GM23338 (cell line): Measurements from ENCODE around the gene ATP6V0A4. TPM values are rescaled to one million over a fixed set of nuclear protein-coding genes. Genes with fewer than 3 reads are reported as not detected.

Experiments used
- ATAC-seq: fragments of 200-7000 bp; cut with Tn5 transposase; 3 replicates; pipeline ENCODE4 v1.9.1; 2020
- DNase-seq: peaks from one replicate; pipeline ENCODE4 v3.0.0-alpha.2; 2015; ENCODE audit warnings: low spot score
- H2AFZ ChIP-seq: fragments of 200-600 bp; sonication (generic); 2 replicates; pipeline ENCODE4 v1.8.0; 2016; ENCODE audit warnings: antibody characterized with exemption, mild to moderate bottlenecking, moderate library complexity
- H3F3A ChIP-seq: fragments of 200-600 bp; sonication (generic); replicated peaks from 2 replicates; pipeline ENCODE4 v1.8.0; 2017; ENCODE audit warnings: antibody characterized with exemption, mixed run types, low read depth
- H3K27ac ChIP-seq: fragments of 200-600 bp; sonication (generic); 2 replicates; pipeline ENCODE4 v1.6.1; 2016; ENCODE audit warnings: low read depth
- H3K27me3 ChIP-seq: fragments of 200-600 bp; sonication (generic); 2 replicates; pipeline ENCODE4 v1.8.0; 2016; ENCODE audit warnings: mild to moderate bottlenecking, mixed run types, moderate library complexity; ENCODE audit not compliant: insufficient read depth
- H3K36me3 ChIP-seq: fragments of 200-600 bp; sonication (generic); 2 replicates; pipeline ENCODE4 v1.8.0; 2016; ENCODE audit warnings: mild to moderate bottlenecking; ENCODE audit not compliant: insufficient read depth
- H3K4me1 ChIP-seq: fragments of 200-600 bp; sonication (generic); 2 replicates; pipeline ENCODE4 v1.8.0; 2016; ENCODE audit warnings: mild to moderate bottlenecking, moderate library complexity; ENCODE audit not compliant: insufficient read depth
- H3K4me2 ChIP-seq: fragments of 200-600 bp; sonication (generic); 2 replicates; pipeline ENCODE4 v1.7.1; 2017; ENCODE audit warnings: mixed run types
- H3K4me3 ChIP-seq: fragments of 200-600 bp; sonication (generic); 2 replicates; pipeline ENCODE4 v1.6.1; 2016; ENCODE audit warnings: mixed run types
- H3K79me2 ChIP-seq: fragments of 200-600 bp; sonication (generic); replicated peaks from 2 replicates; pipeline ENCODE4 v1.8.0; 2017; ENCODE audit warnings: mild to moderate bottlenecking; ENCODE audit not compliant: insufficient read depth
- H3K9me2 ChIP-seq: fragments of 200-600 bp; sonication (generic); 2 replicates; pipeline ENCODE4 v1.8.0; 2017; ENCODE audit not compliant: insufficient read depth
- H4K20me1 ChIP-seq: fragments of 200-600 bp; sonication (generic); replicated peaks from 2 replicates; pipeline ENCODE4 v1.8.0; 2017; ENCODE audit warnings: mild to moderate bottlenecking; ENCODE audit not compliant: insufficient read depth
- H3K27ac Mint-ChIP-seq: 2 replicates; pipeline ENCODE4 v1.8.0; 2020; ENCODE audit warnings: inconsistent platforms, mild to moderate bottlenecking, moderate library complexity, mixed read lengths
- H3K27me3 Mint-ChIP-seq: 3 replicates; pipeline ENCODE4 v1.8.0; 2022; ENCODE audit warnings: low read depth, mild to moderate bottlenecking, moderate library complexity, mixed read lengths, inconsistent platforms; ENCODE audit not compliant: insufficient read depth, poor library complexity
- H3K36me3 Mint-ChIP-seq: 3 replicates; pipeline ENCODE4 v1.8.0; 2021; ENCODE audit warnings: low read depth, mild to moderate bottlenecking, inconsistent platforms, moderate library complexity, mixed read lengths
- H3K4me1 Mint-ChIP-seq: 3 replicates; pipeline ENCODE4 v1.8.0; 2020; ENCODE audit warnings: mild to moderate bottlenecking, inconsistent platforms, mixed read lengths
- H3K4me3 Mint-ChIP-seq: 3 replicates; pipeline ENCODE4 v1.8.0; 2021; ENCODE audit warnings: moderate library complexity, mild to moderate bottlenecking, inconsistent platforms, mixed read lengths
- H3K9me3 Mint-ChIP-seq: 3 replicates; pipeline ENCODE4 v1.8.0; 2020; ENCODE audit warnings: moderate library complexity, mild to moderate bottlenecking, inconsistent platforms, mixed read lengths
- CREB1 ChIP-seq: fragments of 250-450 bp; sonication (Bioruptor Pico); IDR thresholded peaks from 2 replicates; pipeline ENCODE4 v1.5.0; 2020; ENCODE audit warnings: low read depth, mild to moderate bottlenecking, moderate library complexity
- EZH2 ChIP-seq: fragments of 200-600 bp; sonication (generic); IDR thresholded peaks from one replicate; pipeline ENCODE4 v1.8.0; 2017; ENCODE audit warnings: antibody characterized with exemption, mild to moderate bottlenecking, low read depth; ENCODE audit not compliant: unreplicated experiment
- EZH2phosphoT487 ChIP-seq: fragments of 200-600 bp; sonication (generic); IDR thresholded peaks from one replicate; pipeline ENCODE4 v1.8.1; 2018; ENCODE audit warnings: antibody characterized with exemption; ENCODE audit not compliant: unreplicated experiment
- JUNB ChIP-seq: IDR thresholded peaks from one replicate; pipeline ENCODE4 v1.6.1; 2016; ENCODE audit warnings: antibody characterized with exemption; ENCODE audit not compliant: unreplicated experiment
- NANOG ChIP-seq: IDR thresholded peaks from 2 replicates; pipeline ENCODE4 v1.6.1; 2016; ENCODE audit warnings: antibody characterized with exemption, borderline replicate concordance
- POLR2AphosphoS5 ChIP-seq: IDR thresholded peaks from 2 replicates; pipeline ENCODE4 v1.6.1; 2016; ENCODE audit warnings: antibody characterized with exemption, low read depth
- STAT1 ChIP-seq: IDR thresholded peaks from one replicate; pipeline ENCODE4 v1.6.1; 2016; ENCODE audit warnings: antibody characterized with exemption; ENCODE audit not compliant: unreplicated experiment
- ZNF114 ChIP-seq: fragments of 250-450 bp; sonication (Bioruptor Pico); IDR thresholded peaks from 2 replicates; pipeline ENCODE4 v1.5.0; 2020; ENCODE audit warnings: mild to moderate bottlenecking, moderate library complexity
- ZNF331 ChIP-seq: fragments of 250-450 bp; sonication (Bioruptor Pico); IDR thresholded peaks from 2 replicates; pipeline ENCODE4 v1.5.0; 2020; ENCODE audit warnings: low read depth, mild to moderate bottlenecking, moderate library complexity
- polyA plus RNA-seq: library from polyadenylated mRNA; unstranded; fragments of >200 nt; fragmentation: Nextera tagmentation; extraction: Ambion mirVana; gene quantifications from 2 replicates; pipeline ENCODE4 v1.2.1, GENCODE V29; 2016
- total RNA-seq: library from RNA; depleted of rRNA; stranded (reverse); fragments of >200 nt; shearing (Covaris generic); gene quantifications from 2 replicates; pipeline ENCODE4 v1.2.3, GENCODE V29; 2014
- TF ChIP-seq, protein P1 (sequence below): IDR thresholded peaks from one replicate; pipeline ENCODE4 v1.6.1; 2018; ENCODE audit warnings: antibody characterized with exemption; ENCODE audit not compliant: unreplicated experiment
- TF ChIP-seq, protein P2 (sequence below): IDR thresholded peaks from 2 replicates; pipeline ENCODE4 v1.6.1; 2016; ENCODE audit warnings: antibody characterized with exemption
- TF ChIP-seq, protein P3 (sequence below): fragments of 250-450 bp; sonication (Bioruptor Pico); IDR thresholded peaks from 2 replicates; pipeline ENCODE4 v1.5.0; 2020; ENCODE audit warnings: mild to moderate bottlenecking, moderate library complexity
- TF ChIP-seq, protein P4 (sequence below), 2 experiments: fragments of 200-600 bp in 1 of 2; sonication (generic) in 1 of 2; conservative IDR thresholded peaks; 2 replicates each; pipeline versions ENCODE4 v1.5.1 to v1.6.1; 2016 to 2017; ENCODE audit warnings: antibody characterized with exemption in 2 of 2, low read depth in 2 of 2, mild to moderate bottlenecking in 2 of 2, moderate library complexity in 1 of 2

ATP6V0A4 gene
- total and polyA plus RNA-seq, 2 experiments from 2014 or later = 0.10 to 1.3 TPM

DNA sequence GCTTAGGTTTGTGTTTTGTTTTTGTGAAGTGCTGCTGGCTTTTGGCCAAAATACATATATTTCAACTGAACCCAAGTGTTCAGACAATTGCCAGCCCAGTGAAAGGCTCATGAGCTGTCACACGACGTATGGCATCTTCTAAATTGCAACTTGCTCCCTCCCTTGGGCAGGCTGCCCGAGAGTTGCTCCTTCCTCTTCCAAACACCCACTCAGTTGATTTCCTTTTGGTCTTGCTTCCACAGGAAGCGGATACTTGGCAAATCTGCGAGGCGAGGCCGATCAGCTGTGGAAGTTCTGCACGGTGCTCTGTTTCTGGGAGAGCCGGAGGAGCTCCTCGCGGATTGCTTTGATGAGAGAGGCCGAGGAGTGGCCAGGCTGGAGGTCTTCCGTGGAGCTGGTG, 39.6 kb upstream of the ATP6V0A4 start:
- Histone ChIP-seq H3K79me2 (no peaks in the 10 kb centered on the region), H3F3A (no peaks in the 10 kb centered on the region), H3K27me3 (no peaks in the 10 kb centered on the region), H3K27ac (no peak overlapping the region), H4K20me1 (no peaks in the 10 kb centered on the region; the same call in 1 of the 2 replicates), H3K4me1 (no peaks in the 10 kb centered on the region), H3K9me2 (no peaks in the 10 kb centered on the region), H3K36me3 (no peaks in the 10 kb centered on the region), H2AFZ (no peak overlapping the region), H3K4me2 (no peak overlapping the region), H3K4me3 (no peak overlapping the region)
- no peaks in the 10 kb centered on the region for H3K9me3 Mint-ChIP-seq
- H3K4me3 Mint-ChIP-seq = no peak overlapping the region
- H3K27me3 Mint-ChIP-seq = no peaks in the 10 kb centered on the region
- no peak for DNase-seq
- no peak for ATAC-seq
- H3K27ac Mint-ChIP-seq = no peak overlapping the region
- TF ChIP-seq, protein P1, sequence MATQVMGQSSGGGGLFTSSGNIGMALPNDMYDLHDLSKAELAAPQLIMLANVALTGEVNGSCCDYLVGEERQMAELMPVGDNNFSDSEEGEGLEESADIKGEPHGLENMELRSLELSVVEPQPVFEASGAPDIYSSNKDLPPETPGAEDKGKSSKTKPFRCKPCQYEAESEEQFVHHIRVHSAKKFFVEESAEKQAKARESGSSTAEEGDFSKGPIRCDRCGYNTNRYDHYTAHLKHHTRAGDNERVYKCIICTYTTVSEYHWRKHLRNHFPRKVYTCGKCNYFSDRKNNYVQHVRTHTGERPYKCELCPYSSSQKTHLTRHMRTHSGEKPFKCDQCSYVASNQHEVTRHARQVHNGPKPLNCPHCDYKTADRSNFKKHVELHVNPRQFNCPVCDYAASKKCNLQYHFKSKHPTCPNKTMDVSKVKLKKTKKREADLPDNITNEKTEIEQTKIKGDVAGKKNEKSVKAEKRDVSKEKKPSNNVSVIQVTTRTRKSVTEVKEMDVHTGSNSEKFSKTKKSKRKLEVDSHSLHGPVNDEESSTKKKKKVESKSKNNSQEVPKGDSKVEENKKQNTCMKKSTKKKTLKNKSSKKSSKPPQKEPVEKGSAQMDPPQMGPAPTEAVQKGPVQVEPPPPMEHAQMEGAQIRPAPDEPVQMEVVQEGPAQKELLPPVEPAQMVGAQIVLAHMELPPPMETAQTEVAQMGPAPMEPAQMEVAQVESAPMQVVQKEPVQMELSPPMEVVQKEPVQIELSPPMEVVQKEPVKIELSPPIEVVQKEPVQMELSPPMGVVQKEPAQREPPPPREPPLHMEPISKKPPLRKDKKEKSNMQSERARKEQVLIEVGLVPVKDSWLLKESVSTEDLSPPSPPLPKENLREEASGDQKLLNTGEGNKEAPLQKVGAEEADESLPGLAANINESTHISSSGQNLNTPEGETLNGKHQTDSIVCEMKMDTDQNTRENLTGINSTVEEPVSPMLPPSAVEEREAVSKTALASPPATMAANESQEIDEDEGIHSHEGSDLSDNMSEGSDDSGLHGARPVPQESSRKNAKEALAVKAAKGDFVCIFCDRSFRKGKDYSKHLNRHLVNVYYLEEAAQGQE = no peak
- TF ChIP-seq, protein P2, sequence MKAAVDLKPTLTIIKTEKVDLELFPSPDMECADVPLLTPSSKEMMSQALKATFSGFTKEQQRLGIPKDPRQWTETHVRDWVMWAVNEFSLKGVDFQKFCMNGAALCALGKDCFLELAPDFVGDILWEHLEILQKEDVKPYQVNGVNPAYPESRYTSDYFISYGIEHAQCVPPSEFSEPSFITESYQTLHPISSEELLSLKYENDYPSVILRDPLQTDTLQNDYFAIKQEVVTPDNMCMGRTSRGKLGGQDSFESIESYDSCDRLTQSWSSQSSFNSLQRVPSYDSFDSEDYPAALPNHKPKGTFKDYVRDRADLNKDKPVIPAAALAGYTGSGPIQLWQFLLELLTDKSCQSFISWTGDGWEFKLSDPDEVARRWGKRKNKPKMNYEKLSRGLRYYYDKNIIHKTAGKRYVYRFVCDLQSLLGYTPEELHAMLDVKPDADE = no peak
- no peak for TF ChIP-seq CREB1 (CRISPR knock-in tag)
- no peak for TF ChIP-seq STAT1
- TF ChIP-seq EZH2phosphoT487 = no peak
- TF ChIP-seq NANOG = no peak
- TF ChIP-seq POLR2AphosphoS5 = no peak
- TF ChIP-seq ZNF331 = no peak
- TF ChIP-seq, protein P3, sequence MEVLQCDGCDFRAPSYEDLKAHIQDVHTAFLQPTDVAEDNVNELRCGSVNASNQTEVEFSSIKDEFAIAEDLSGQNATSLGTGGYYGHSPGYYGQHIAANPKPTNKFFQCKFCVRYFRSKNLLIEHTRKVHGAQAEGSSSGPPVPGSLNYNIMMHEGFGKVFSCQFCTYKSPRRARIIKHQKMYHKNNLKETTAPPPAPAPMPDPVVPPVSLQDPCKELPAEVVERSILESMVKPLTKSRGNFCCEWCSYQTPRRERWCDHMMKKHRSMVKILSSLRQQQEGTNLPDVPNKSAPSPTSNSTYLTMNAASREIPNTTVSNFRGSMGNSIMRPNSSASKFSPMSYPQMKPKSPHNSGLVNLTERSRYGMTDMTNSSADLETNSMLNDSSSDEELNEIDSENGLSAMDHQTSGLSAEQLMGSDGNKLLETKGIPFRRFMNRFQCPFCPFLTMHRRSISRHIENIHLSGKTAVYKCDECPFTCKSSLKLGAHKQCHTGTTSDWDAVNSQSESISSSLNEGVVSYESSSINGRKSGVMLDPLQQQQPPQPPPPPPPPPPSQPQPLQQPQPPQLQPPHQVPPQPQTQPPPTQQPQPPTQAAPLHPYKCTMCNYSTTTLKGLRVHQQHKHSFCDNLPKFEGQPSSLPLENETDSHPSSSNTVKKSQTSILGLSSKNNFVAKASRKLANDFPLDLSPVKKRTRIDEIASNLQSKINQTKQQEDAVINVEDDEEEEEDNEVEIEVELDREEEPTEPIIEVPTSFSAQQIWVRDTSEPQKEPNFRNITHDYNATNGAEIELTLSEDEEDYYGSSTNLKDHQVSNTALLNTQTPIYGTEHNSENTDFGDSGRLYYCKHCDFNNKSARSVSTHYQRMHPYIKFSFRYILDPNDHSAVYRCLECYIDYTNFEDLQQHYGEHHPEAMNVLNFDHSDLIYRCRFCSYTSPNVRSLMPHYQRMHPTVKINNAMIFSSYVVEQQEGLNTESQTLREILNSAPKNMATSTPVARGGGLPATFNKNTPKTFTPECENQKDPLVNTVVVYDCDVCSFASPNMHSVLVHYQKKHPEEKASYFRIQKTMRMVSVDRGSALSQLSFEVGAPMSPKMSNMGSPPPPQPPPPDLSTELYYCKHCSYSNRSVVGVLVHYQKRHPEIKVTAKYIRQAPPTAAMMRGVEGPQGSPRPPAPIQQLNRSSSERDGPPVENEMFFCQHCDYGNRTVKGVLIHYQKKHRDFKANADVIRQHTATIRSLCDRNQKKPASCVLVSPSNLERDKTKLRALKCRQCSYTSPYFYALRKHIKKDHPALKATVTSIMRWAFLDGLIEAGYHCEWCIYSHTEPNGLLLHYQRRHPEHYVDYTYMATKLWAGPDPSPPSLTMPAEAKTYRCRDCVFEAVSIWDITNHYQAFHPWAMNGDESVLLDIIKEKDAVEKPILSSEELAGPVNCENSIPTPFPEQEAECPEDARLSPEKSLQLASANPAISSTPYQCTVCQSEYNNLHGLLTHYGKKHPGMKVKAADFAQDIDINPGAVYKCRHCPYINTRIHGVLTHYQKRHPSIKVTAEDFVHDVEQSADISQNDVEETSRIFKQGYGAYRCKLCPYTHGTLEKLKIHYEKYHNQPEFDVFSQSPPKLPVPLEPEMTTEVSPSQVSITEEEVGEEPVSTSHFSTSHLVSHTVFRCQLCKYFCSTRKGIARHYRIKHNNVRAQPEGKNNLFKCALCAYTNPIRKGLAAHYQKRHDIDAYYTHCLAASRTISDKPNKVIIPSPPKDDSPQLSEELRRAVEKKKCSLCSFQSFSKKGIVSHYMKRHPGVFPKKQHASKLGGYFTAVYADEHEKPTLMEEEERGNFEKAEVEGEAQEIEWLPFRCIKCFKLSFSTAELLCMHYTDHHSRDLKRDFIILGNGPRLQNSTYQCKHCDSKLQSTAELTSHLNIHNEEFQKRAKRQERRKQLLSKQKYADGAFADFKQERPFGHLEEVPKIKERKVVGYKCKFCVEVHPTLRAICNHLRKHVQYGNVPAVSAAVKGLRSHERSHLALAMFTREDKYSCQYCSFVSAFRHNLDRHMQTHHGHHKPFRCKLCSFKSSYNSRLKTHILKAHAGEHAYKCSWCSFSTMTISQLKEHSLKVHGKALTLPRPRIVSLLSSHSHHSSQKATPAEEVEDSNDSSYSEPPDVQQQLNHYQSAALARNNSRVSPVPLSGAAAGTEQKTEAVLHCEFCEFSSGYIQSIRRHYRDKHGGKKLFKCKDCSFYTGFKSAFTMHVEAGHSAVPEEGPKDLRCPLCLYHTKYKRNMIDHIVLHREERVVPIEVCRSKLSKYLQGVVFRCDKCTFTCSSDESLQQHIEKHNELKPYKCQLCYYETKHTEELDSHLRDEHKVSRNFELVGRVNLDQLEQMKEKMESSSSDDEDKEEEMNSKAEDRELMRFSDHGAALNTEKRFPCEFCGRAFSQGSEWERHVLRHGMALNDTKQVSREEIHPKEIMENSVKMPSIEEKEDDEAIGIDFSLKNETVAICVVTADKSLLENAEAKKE (CRISPR knock-in tag) = no peak
- no peak for TF ChIP-seq ZNF114 (CRISPR knock-in tag)
- no peak for TF ChIP-seq EZH2
- TF ChIP-seq, protein P4, sequence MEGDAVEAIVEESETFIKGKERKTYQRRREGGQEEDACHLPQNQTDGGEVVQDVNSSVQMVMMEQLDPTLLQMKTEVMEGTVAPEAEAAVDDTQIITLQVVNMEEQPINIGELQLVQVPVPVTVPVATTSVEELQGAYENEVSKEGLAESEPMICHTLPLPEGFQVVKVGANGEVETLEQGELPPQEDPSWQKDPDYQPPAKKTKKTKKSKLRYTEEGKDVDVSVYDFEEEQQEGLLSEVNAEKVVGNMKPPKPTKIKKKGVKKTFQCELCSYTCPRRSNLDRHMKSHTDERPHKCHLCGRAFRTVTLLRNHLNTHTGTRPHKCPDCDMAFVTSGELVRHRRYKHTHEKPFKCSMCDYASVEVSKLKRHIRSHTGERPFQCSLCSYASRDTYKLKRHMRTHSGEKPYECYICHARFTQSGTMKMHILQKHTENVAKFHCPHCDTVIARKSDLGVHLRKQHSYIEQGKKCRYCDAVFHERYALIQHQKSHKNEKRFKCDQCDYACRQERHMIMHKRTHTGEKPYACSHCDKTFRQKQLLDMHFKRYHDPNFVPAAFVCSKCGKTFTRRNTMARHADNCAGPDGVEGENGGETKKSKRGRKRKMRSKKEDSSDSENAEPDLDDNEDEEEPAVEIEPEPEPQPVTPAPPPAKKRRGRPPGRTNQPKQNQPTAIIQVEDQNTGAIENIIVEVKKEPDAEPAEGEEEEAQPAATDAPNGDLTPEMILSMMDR (conservative IDR thresholded peaks at IDR 0.05; ENCODE audit: low read depth in 2 of 2) = no peak
- TF ChIP-seq JUNB = no peak
- H3K36me3 Mint-ChIP-seq = peaks cover 30% of the 10 kb centered on the region
- peaks cover 5% of the 10 kb centered on the region; the same call in 1 of the 3 replicates for H3K4me1 Mint-ChIP-seq
